Measurements from ENCODE around the gene B4GALT5. TPM values are rescaled to one million over a fixed set of nuclear protein-coding genes. Genes with fewer than 3 reads are reported as not detected.

Gene B4GALT5
- total RNA-seq, 1 experiment from 2014 or later = 65.0 TPM

- no peak for DNase-seq
- POLR2A ChIA-PET = no interaction called here
- TF ChIP-seq CTCF (IDR thresholded peaks at IDR 0.05; ENCODE audit: insufficient read depth in 1 of 2, low read depth in 1 of 2, low read length in 1 of 2, severe bottlenecking in 1 of 2, unreplicated experiment in 1 of 2) = no peak
- peaks cover 1% of the 10 kb centered on the region; the same call in 1 of the 2 replicates for H3K36me3 ChIP-seq (ENCODE audit: control insufficient read depth, insufficient read depth, low read length)
- Mint-ChIP-seq H3K36me3 (ENCODE audit: insufficient read depth, unreplicated experiment) (peaks cover 91% of the 10 kb centered on the region), H3K4me1 (ENCODE audit: low read depth, unreplicated experiment) (peaks cover 8% of the 10 kb centered on the region), H3K4me3 (ENCODE audit: unreplicated experiment) (no peak overlapping the region), H3K9me3 (ENCODE audit: unreplicated experiment) (no peaks in the 10 kb centered on the region), H3K27ac (ENCODE audit: unreplicated experiment) (no peak overlapping the region), H3K27me3 (ENCODE audit: insufficient read depth, unreplicated experiment) (no peaks in the 10 kb centered on the region)
- H3K4me3 ChIP-seq (ENCODE audit: low read depth, low read length) = no peak overlapping the region
- no TSS peak for BruUV-seq (replicated peaks)
- intact Hi-C loops (cut with micrococcal nuclease; ENCODE audit: unreplicated experiment) = no loop called here
- H3K27me3 ChIP-seq (replicated peaks; ENCODE audit: control insufficient read depth, insufficient read depth, low read length) = no peaks in the 10 kb centered on the region
- CTCF ChIA-PET = no interaction called here
- no peaks in the 10 kb centered on the region for H3K4me1 ChIP-seq
- H3K9me3 ChIP-seq = no peaks in the 10 kb centered on the region
Measured at GRCh38 chr20:49635866-49636265, 77.8 kb downstream of the B4GALT5 start.

GRCh38 chr20:49635166-49635565 lies 78.5 kb downstream of the B4GALT5 start:
- Histone ChIP-seq H3K9me3 (no peaks in the 10 kb centered on the region), H3K4me3 (ENCODE audit: low read depth, low read length) (no peak overlapping the region), H3K4me1 (no peaks in the 10 kb centered on the region), H3K36me3 (ENCODE audit: control insufficient read depth, insufficient read depth, low read length) (peaks cover 1% of the 10 kb centered on the region; the same call in 1 of the 2 replicates), H3K27me3 (replicated peaks; ENCODE audit: control insufficient read depth, insufficient read depth, low read length) (no peaks in the 10 kb centered on the region)
- no peak for TF ChIP-seq CTCF (IDR thresholded peaks at IDR 0.05; ENCODE audit: insufficient read depth in 1 of 2, low read depth in 1 of 2, low read length in 1 of 2, severe bottlenecking in 1 of 2, unreplicated experiment in 1 of 2)
- intact Hi-C loops (cut with micrococcal nuclease; ENCODE audit: unreplicated experiment) = no loop called here
- peaks cover 94% of the 10 kb centered on the region for H3K36me3 Mint-ChIP-seq (ENCODE audit: insufficient read depth, unreplicated experiment)
- no peak for DNase-seq
- POLR2A ChIA-PET = no interaction called here
- H3K9me3 Mint-ChIP-seq (ENCODE audit: unreplicated experiment) = no peaks in the 10 kb centered on the region
- H3K27me3 Mint-ChIP-seq (ENCODE audit: insufficient read depth, unreplicated experiment) = no peaks in the 10 kb centered on the region
- peaks cover 8% of the 10 kb centered on the region for H3K4me1 Mint-ChIP-seq (ENCODE audit: low read depth, unreplicated experiment)
- BruUV-seq (replicated peaks) = no TSS peak
- no peak overlapping the region for H3K27ac Mint-ChIP-seq (ENCODE audit: unreplicated experiment)
- H3K4me3 Mint-ChIP-seq (ENCODE audit: unreplicated experiment) = no peak overlapping the region
- CTCF ChIA-PET = no interaction called here

- DNase-seq = no peak
- no peaks in the 10 kb centered on the region for H3K9me3 Mint-ChIP-seq (ENCODE audit: unreplicated experiment)
- peaks cover 8% of the 10 kb centered on the region for H3K4me1 Mint-ChIP-seq (ENCODE audit: low read depth, unreplicated experiment)
- peaks cover 92% of the 10 kb centered on the region for H3K36me3 Mint-ChIP-seq (ENCODE audit: insufficient read depth, unreplicated experiment)
- H3K27ac Mint-ChIP-seq (ENCODE audit: unreplicated experiment) = no peak overlapping the region
- BruUV-seq (replicated peaks) = no TSS peak
- Histone ChIP-seq H3K4me1 (no peaks in the 10 kb centered on the region), H3K27me3 (replicated peaks; ENCODE audit: control insufficient read depth, insufficient read depth, low read length) (no peaks in the 10 kb centered on the region), H3K4me3 (ENCODE audit: low read depth, low read length) (no peak overlapping the region), H3K9me3 (peaks cover 1% of the 10 kb centered on the region; the same call in 1 of the 2 replicates), H3K36me3 (ENCODE audit: control insufficient read depth, insufficient read depth, low read length) (peaks cover 3% of the 10 kb centered on the region; the same call in 1 of the 2 replicates)
- POLR2A ChIA-PET = no interaction called here
- CTCF ChIA-PET = no interaction called here
- intact Hi-C loops (cut with micrococcal nuclease; ENCODE audit: unreplicated experiment) = no loop called here
- no peak overlapping the region for H3K4me3 Mint-ChIP-seq (ENCODE audit: unreplicated experiment)
- H3K27me3 Mint-ChIP-seq (ENCODE audit: insufficient read depth, unreplicated experiment) = no peaks in the 10 kb centered on the region
- TF ChIP-seq CTCF (IDR thresholded peaks at IDR 0.05; ENCODE audit: insufficient read depth in 1 of 2, low read depth in 1 of 2, low read length in 1 of 2, severe bottlenecking in 1 of 2, unreplicated experiment in 1 of 2) = no peak
Measured at GRCh38 chr20:49634116-49634515, 79.6 kb downstream of the B4GALT5 start.

All from Caco-2 (cell line).